NCI-H2107 (cell line): ENCODE data around the gene STK11IP.

Experiments used
- DNase-seq: peaks from one replicate; lab custom pipeline; 2025; lab: John Stamatoyannopoulos, UW

STK11IP gene, protein sequence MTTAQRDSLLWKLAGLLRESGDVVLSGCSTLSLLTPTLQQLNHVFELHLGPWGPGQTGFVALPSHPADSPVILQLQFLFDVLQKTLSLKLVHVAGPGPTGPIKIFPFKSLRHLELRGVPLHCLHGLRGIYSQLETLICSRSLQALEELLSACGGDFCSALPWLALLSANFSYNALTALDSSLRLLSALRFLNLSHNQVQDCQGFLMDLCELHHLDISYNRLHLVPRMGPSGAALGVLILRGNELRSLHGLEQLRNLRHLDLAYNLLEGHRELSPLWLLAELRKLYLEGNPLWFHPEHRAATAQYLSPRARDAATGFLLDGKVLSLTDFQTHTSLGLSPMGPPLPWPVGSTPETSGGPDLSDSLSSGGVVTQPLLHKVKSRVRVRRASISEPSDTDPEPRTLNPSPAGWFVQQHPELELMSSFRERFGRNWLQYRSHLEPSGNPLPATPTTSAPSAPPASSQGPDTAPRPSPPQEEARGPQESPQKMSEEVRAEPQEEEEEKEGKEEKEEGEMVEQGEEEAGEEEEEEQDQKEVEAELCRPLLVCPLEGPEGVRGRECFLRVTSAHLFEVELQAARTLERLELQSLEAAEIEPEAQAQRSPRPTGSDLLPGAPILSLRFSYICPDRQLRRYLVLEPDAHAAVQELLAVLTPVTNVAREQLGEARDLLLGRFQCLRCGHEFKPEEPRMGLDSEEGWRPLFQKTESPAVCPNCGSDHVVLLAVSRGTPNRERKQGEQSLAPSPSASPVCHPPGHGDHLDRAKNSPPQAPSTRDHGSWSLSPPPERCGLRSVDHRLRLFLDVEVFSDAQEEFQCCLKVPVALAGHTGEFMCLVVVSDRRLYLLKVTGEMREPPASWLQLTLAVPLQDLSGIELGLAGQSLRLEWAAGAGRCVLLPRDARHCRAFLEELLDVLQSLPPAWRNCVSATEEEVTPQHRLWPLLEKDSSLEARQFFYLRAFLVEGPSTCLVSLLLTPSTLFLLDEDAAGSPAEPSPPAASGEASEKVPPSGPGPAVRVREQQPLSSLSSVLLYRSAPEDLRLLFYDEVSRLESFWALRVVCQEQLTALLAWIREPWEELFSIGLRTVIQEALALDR

DNA sequence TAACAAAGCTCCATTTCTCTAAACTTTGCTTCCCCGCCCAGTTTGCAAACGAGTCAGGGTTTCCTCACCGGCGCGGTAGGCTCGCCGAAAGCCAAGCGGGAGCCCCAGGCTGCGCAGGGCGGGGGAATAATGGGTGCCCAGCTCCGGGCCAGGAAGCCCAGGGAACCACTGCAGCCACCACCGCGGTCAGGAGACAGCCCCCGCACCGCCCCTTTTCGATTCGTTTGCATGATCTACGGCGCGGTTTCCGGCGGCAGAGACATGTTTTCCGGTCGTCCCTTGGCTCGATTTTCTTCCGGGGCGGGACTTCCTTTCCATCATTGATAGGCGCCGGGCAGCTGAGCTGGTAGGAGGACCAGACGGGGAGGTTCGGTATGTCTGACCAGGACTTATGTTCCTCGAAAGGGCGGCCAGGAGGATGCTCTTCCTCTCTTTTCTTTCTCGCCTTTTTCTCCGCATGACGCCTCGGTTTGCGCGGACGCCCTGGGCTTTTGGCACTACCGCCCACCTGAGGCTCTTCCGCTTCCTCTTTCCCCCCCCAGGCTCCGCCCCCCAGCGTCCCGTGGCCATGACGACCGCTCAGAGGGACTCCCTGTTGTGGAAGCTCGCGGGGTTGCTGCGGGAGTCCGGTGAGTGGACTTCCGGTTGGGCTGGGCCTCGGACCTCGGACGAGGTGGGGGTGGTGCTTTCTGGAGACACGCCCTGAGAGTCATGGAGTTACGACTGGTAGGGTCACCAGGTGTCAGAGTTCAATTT, at the start of gene STK11IP:
TSS of gene STK11IP (plus strand) at position 306 of the 756 bp plus-strand sequence. CDS start at position 569, 263 bp downstream.
- peak; percentile 86 for DNase-seq

DNA sequence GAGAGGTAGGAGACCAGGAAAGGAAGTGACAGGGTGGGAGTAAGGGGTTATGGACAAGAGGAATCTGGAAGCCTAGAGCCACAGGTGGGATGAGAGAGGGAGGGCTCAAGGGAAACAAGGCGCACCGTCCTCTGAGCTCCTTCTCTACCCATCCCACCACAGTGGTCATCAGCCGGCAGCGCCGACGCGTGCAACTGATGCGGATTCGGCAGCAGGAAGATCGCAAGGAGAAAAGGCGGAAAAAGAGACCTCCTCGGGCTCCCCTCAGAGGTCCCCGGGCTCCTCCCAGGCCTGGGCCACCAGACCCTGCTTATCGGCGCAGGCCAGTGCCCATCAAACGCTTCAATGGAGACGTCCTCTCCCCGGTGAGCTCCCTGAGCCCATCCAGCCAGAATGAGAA, 48.7 kb upstream of the STK11IP start:
- DNase-seq = no peak

DNA sequence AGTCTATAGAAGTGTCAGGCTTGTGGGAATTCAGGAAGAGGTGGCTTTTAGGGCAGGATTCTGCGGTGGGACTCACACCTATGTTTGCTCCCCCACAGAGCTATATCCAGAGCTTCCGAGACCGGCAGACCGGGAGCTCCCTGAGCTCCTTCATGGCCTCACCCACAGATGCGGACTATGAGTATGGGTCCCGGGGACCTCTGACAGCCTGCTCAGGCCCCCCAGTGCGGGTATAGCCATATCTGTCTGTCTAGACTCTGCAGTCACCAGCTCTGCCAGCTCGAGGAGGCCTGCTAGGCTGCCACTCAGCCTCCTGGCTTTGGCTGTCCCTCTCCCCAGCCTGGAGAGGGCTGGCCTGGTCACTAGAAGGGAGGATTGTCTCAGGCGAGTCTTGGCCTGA, 48.0 kb upstream of the STK11IP start:
- no peak for DNase-seq

DNA sequence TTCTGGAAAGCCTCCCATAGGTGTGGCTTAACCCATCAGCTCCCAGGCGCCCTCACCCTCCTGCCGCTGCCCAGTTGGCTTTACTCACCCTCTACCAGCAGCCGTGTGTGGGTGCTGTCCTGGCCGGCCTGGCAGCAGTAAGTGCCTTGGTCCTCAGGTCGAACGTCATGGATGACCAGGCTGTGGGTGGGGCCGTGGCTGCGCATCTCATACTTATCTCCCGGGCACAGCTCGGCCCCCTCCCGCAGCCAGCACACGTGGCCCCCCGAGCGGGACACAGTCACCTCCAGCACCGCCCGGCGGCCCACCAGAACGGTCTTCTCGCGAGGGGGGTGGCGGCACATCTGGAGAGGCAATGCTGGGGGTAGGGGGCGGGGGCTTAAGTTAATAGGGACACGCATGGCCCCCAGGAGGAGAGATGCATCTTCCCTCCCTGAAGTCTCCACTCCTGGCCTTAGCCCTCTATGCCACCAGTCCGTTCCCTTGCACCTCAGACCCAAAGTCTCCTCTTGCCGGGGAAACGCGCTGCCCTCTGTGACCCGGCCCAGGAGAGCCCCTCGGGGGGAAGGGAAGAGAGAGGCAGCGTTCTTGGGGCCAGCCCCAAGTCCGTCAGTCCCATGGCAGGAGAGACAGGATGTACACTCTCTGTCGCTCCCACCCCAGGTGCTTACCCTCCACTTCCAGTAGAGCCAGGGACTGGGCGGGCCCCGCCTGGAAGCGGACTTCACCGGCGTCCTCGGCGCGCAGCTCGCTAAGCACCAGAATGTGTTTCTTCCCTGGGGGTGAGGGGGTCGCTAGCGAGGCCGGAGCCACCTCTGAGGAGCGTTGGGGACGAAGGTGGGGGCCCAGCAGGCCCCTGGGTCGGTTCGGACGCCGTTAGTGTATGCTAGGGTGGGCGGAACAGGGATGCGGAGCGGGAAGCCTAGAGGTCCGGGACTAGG, 45.9 kb upstream of the STK11IP start:
- no peak for DNase-seq

DNA sequence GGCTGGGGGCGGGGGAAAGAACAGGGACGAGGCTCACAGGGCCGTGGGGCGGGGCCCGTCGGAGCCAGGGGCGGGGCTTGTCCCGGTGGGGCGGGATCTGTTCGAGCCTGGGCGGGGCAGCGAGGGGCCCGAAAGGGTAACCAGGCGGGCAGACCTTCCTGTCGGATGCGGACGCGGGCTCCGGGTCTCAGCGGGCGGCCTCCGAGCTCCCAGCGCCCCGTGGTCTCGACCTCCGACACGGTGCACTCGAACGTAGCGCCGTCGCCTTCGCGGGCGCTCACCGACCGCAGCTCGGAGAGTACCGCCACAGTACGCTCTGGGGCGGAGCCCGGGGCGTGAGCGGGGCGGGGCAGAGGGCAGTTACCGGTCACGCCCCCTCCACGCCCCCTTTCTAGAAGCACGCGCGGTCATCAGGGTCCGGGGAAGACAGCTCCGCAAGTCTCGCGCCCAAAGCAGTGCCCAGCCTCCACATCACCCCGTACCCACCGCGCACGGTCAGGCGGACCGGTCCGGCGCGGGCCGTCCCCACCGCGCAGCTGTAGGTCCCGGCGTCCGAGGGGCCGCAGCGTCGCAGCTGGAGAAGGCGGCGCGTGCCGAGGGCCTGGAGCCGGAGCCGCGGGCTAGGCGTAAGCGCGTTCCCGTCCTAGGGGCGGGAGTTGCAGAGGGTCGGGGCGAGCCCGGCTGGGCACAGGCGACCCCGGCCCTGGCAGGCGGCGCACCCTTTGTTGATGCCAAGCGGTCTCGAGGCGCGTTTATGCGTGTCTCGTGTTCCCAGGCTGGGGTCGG, 45.1 kb upstream of the STK11IP start:
- peak; percentile 32 for DNase-seq

DNA sequence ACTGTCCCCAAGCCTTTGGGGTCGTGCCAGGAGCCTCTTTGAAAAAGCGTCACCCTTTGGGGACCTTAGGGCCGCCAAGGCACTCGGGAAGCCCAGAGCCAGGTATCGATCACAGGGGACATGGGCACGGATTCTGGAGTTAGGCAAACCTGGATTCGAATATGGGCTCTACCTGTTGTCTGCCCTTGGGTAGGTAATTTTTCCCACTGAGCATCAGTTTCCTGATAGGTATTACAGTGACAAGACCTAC, 44.6 kb upstream of the STK11IP start:
- DNase-seq = no peak

DNA sequence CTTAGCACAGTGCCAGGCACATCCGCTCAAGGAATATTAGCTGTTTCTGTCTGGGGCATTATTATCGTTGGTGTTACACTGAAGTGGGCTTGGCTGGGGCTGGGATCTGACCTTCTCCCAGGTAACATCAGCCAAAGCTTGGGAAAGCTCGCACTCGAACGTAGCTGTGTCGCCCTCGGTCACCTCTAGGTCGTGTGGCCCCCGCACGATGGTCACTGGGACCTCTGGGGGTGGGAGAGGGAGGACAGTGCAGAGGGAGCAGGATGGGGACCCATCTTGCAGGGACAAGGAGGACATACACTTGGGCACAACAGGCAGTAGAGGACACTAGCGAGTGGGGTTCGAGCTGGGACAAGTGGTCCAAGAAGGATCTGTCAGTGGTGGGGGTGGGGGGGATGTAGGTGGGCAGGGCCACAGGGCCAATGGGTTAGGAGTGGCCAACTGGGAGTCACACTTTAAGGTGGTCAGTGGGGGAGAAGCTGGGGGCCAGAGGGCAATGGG, 44.1 kb upstream of the STK11IP start:
- DNase-seq = no peak

DNA sequence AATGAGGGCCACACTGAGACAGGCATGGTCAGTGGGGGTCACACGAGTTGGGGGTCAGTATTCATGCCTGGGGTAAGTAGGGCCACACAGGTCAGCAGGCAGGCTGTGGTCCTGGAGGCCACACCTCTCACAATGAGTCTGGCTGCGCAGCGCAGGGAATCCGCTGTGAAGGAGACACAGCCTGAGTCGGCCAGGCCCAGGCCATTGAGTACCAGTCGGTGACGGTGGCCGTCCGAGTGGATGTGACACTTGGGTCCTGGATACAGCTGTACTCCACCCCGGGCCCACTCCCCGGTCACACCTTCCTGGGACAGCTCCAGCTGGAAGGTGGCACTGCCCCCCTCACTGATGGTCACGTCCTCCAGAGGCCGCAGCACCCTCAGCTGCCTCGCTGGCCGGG, 43.3 kb upstream of the STK11IP start:
- no peak for DNase-seq

DNA sequence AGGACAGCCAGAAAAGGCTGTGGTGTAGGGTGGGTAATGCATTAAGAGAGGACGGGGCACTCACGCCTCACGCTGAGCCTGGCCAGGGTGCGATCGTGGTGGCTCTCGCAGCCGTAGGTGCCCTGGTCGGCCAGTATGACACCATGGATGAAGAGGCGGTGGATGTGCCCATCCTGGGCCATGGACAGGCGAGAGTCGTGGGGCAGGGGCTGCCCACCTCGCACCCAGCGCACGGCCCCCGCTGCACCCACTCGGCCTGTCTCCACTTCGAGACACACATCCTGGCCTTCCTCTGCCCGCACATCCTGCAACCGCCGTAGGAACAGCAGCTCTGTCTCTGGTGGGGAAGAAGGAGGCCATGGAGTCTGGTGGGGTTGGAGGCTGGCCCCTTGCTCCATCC, 41.7 kb upstream of the STK11IP start:
- DNase-seq = no peak

DNA sequence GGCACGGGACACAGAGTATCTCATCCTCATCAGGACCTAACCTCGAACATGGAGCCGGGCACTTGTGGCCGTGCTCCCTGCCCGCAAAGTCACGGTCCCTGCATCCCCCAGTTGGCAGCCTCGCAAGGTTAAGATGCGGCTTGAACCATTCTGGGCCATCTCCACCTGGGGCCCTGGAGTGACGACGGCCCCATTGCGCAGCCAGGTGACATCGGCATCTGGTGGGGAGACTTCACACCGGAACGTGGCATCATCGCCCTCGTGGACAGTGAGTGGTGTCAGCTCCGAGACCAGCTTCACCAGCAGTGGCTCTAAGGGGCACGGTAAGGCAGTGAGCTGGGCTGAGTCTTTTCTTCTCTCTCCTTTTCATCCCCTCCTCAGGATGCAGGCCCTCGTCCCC, 41.2 kb upstream of the STK11IP start:
- no peak for DNase-seq

DNA sequence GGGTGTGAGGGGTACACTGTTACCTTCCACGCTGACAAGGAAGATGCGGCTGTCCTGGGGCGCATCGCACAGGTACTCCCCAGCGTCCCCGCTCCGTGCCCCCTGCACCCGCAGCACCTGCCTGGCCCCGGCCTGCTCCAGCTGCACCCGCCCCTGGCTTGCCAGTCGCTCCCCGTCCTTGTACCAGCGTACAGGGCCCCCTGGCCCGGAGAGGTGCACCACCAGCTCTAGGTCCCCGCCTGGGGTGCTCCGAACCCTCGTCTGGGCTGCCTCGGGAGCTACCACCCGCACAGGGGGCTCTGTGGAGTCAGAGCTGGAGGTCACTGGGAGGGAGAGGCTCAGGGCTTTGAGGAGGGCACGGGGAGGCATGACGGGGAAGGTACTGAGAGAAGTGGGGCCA, 40.3 kb upstream of the STK11IP start:
- no peak for DNase-seq

DNA sequence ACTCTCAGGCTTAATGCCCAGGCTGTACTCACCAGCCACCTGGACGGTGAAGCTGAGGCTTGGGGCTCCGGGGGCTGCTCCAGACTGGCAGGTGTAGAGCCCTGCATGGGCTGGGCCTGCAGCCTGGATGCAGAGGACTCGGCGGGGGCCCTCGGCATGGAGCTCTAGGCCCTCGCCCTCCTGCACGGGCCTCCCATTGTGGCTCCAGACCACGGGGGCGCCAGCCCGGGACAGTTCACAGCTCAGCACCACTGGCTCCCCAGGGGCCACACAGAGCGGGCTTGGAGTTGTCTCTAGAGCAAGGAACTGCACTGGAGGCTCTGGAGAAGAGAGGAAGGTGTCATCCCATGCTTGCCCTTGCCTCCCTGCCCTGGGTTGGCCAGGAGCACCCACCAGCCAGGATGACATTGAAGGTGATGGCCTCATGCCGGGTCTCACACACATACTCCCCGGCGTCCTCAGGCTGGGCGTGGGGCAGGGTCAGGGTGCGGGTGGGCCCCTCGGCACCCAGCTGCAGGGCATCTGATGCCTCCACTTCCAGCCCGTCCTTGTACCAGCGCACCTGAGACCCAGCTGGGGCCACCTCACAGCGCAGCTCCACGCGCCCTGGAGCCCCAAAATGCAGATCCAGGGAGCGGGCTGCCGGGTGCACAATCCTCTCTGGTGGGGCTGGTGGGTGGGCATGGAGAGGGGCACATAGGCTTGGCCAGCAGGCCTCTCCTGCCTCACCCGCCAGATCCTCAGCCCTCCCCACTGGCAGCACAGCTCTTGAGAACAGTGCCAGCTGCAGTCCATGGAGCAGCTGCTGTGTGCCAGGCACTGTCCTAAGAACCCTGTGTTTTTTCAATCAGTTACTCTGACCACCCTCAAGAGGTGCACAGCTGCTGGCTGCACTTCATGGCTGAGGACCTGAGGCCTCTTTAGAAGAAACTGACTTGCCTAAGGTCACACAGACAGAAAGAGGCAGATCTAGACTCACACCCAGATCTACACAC, 39.6 kb upstream of the STK11IP start:
- DNase-seq = no peak

DNA sequence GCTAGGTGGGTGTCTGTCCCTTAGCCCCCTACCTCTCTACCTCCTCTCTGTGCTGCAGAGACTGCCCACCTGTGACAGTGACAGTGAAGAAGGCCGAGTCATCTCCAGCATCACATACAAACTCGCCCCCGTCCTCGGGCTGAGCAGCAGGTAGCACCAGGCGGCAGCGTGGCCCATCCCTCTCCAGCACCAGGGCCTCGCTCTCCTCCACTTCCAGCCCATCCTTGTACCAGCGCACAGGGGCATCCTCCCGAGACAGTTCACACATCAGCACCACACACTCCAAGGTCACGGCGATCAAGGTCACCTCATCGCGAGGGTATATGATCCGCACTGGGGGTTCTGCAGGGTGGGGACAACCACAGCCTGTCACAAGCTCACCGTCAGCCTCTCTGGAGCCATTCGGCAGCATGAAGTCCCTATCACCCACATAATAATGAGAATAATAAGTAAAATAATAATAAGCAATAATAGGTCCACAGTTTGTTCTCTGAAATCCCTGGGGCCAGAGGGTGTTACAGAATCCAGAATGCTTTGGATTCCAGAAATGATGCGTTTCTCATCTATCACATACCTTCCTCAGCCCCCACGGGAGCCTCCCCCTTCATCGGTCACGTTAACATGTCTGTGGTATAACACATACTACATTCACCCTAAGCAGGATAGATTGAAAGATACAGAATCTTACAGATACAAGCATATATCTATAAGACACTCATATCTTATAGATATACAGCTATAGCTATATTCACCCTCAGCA, 38.3 kb upstream of the STK11IP start:
- no peak for DNase-seq

DNA sequence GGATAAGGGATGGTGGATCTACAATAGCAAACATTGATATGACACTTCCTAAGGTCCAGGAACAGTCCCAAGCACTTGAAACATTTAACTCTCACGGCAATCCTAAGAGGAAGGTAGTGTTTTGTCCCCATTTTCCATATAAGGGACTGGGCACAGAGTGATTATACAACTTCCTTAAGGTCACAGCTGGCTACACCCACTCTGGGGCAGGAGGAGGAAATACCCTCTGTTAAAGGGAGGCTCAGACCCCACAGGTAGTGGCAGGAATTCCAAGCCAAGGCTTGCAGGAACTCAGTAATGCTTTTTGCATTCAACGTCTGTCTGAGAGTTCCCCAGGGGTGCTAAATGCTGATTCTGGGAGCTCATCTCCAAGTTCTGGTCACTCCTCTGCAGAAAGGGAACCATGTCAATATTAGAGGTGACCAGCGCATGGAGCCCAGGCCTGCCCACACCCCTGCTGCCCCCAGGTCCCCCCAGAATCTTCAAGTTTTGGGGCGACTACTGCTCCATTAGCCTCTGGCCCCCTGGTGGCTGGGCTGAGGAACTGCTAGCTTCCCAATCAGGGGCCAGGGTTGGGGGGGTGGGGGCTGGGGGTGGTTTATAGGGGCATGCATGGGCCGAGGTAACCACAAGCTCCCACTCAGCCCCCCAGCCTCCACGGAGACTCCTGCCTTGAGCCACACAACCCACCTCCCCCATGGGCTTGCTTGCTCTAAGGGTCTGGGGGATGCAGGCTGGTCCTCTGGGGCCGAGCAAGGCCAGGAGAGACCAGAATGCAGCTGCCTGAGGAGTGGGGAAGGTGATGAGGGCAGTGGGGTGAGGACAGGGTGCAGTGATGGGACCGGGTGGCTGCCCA, 37.4 kb upstream of the STK11IP start:
- no peak for DNase-seq

DNA sequence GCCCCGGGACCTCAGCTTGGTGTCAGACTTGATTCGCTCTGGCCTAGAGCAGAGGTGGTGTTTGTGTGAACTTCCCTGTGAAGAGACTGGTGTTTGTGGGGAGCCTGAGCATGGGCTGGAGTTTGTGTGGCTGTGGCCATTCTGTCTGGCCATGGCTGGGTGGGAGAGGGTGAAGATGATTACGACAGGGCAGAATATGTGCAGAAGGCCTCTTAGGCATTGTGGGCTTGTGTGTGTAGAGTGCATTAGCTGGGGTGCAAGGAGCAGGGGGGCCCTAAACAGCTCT, 36.8 kb upstream of the STK11IP start:
- no peak for DNase-seq

DNA sequence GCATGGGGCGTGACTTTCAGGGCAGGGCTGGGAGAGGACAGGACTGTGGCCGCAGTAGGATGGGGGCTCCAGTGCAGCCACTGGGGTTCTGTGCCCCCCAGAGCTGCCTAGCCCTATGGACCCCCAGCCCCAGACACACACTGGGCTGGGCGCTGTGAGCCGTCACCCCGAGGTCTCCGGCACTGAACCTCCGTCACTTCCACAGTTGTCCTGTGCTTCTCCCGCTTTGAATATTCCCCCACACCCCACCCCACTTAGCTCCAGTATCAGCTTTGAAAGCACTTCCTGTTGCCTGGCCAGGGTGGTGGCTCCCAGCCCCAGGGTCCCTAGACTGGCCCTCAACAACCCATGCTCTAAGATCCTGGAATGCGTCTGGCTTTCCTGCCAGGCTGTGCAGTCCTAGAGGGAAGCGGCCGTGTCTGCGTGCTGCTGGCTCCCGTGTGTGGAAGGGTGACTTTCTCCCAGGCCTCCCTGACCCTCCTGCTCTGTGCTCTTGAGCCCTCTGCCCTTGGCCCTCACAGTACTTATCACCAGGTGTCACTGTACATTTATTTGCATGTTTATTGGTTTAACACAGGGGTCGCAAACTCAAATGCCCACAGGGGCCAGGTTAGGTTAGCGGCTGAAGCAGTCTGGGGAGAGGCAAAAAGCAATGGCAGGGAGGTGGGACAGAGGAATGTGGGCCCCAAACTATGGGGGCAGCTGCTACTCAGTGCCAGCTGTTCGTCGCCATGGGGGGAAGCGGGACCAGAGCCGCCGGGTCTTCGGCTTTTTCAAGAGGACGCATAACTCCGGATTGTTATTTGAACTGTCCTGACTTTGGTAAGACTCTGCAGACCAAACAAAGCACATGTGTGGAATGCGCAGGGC, 36.2 kb upstream of the STK11IP start:
- DNase-seq = no peak
